ENCODE results near the gene SEMA5A. TPM values are rescaled to one million over a fixed set of nuclear protein-coding genes. Genes with fewer than 3 reads are reported as not detected.

Gene SEMA5A
- total RNA-seq, 1 experiment from 2014 or later: 9.3 TPM

- H3K27me3 Mint-ChIP-seq (ENCODE audit: low read depth): no peaks in the 10 kb centered on the region; the same call in 1 of the 2 replicates
- no peak overlapping the region for H3K4me3 Mint-ChIP-seq
- peaks cover 11% of the 10 kb centered on the region for H3K36me3 Mint-ChIP-seq
- DNase-seq (ENCODE audit: low spot score) (no peak), ATAC-seq (no peak)
- ChIA-PET CTCF (no interaction called here), POLR2A (no interaction called here)
- no peak overlapping the region for H3K27ac Mint-ChIP-seq
- TF ChIP-seq NFYB (CRISPR knock-in tag; conservative IDR thresholded peaks at IDR 0.05; ENCODE audit: low read depth) (no peak), SOX15 (CRISPR knock-in tag; IDR thresholded peaks at IDR 0.05) (no peak), ELF4 (CRISPR knock-in tag; IDR thresholded peaks at IDR 0.05; ENCODE audit: low read depth) (no peak), RORB (CRISPR knock-in tag; IDR thresholded peaks at IDR 0.05) (no peak)
- peaks cover 4% of the 10 kb centered on the region for H3K4me1 Mint-ChIP-seq
- H3K9me3 Mint-ChIP-seq: peaks cover 48% of the 10 kb centered on the region
These were observed 524.9 kb downstream of the SEMA5A start for GRCh38 chr5:9020996-9021395.

- DNase-seq (ENCODE audit: low spot score): no peak
- Mint-ChIP-seq H3K4me3 (no peak overlapping the region), H3K4me1 (peaks cover 4% of the 10 kb centered on the region), H3K36me3 (no peaks in the 10 kb centered on the region), H3K27me3 (ENCODE audit: low read depth) (no peaks in the 10 kb centered on the region; the same call in 1 of the 2 replicates), H3K27ac (no peak overlapping the region), H3K9me3 (peaks cover 7% of the 10 kb centered on the region)
- TF ChIP-seq NR2C2 (CRISPR knock-in tag; IDR thresholded peaks at IDR 0.05) (no peak), RORB (CRISPR knock-in tag; IDR thresholded peaks at IDR 0.05) (no peak), ZNF416 (CRISPR knock-in tag; IDR thresholded peaks at IDR 0.05) (no peak), GABPB1 (CRISPR knock-in tag; IDR thresholded peaks at IDR 0.05) (no peak), JAZF1 (CRISPR knock-in tag; IDR thresholded peaks at IDR 0.05) (no peak), MAX (CRISPR knock-in tag; IDR thresholded peaks at IDR 0.05) (no peak), IRF2 (CRISPR knock-in tag; IDR thresholded peaks at IDR 0.05; ENCODE audit: borderline replicate concordance, low read depth) (no peak), E2F5 (CRISPR knock-in tag; IDR thresholded peaks at IDR 0.05) (no peak), TP53 (CRISPR knock-in tag; IDR thresholded peaks at IDR 0.05) (no peak)
- ATAC-seq: no peak
- ChIA-PET CTCF (interaction anchor here (1.6 kb wide), 1 partner anchor 108 kb away, joined by 3 read pairs; no protein-coding TSS in a partner anchor), POLR2A (no interaction called here)
These were observed 530.0 kb downstream of the SEMA5A start for GRCh38 chr5:9015937-9016270.

GRCh38 chr5:9015260-9015936 lies 530.5 kb downstream of the SEMA5A start:
- ChIA-PET CTCF (interaction anchor here (1.6 kb wide), 1 partner anchor 108 kb away, joined by 3 read pairs; no protein-coding TSS in a partner anchor), POLR2A (no interaction called here)
- Mint-ChIP-seq H3K27me3 (ENCODE audit: low read depth) (no peaks in the 10 kb centered on the region; the same call in 1 of the 2 replicates), H3K27ac (no peak overlapping the region), H3K4me1 (peaks cover 4% of the 10 kb centered on the region), H3K9me3 (peaks cover 5% of the 10 kb centered on the region), H3K36me3 (no peaks in the 10 kb centered on the region), H3K4me3 (no peak overlapping the region)
- no peak for ATAC-seq
- DNase-seq (ENCODE audit: low spot score): no peak
- TF ChIP-seq MLX (CRISPR knock-in tag; IDR thresholded peaks at IDR 0.05): no peak
- no peak for TF ChIP-seq ZNF671 (CRISPR knock-in tag; IDR thresholded peaks at IDR 0.05)
- TF ChIP-seq FOXJ3 (CRISPR knock-in tag; IDR thresholded peaks at IDR 0.05; ENCODE audit: borderline replicate concordance): no peak
- no peak for TF ChIP-seq ZBTB43 (CRISPR knock-in tag; IDR thresholded peaks at IDR 0.05)
- no peak for TF ChIP-seq ZNF425 (CRISPR knock-in tag; conservative IDR thresholded peaks at IDR 0.05)
- TF ChIP-seq CDX4 (CRISPR knock-in tag; IDR thresholded peaks at IDR 0.05; ENCODE audit: borderline replicate concordance): no peak
- TF ChIP-seq HMGA2 (CRISPR knock-in tag; IDR thresholded peaks at IDR 0.05): no peak
- TF ChIP-seq OVOL2 (CRISPR knock-in tag; IDR thresholded peaks at IDR 0.05; ENCODE audit: borderline replicate concordance): no peak
- TF ChIP-seq ZNF232 (CRISPR knock-in tag; IDR thresholded peaks at IDR 0.05): no peak
- no peak for TF ChIP-seq KAT7 (CRISPR knock-in tag; IDR thresholded peaks at IDR 0.05; ENCODE audit: borderline replicate concordance)
- TF ChIP-seq PRDM15 (CRISPR knock-in tag; IDR thresholded peaks at IDR 0.05): no peak

Measured in WTC11 (cell line).